ENCODE results near the gene ODF4. TPM values are rescaled to one million over a fixed set of nuclear protein-coding genes. Genes with fewer than 3 reads are reported as not detected.

The ODF4 gene
- total and polyA plus RNA-seq, 4 donors = not detected

DNA sequence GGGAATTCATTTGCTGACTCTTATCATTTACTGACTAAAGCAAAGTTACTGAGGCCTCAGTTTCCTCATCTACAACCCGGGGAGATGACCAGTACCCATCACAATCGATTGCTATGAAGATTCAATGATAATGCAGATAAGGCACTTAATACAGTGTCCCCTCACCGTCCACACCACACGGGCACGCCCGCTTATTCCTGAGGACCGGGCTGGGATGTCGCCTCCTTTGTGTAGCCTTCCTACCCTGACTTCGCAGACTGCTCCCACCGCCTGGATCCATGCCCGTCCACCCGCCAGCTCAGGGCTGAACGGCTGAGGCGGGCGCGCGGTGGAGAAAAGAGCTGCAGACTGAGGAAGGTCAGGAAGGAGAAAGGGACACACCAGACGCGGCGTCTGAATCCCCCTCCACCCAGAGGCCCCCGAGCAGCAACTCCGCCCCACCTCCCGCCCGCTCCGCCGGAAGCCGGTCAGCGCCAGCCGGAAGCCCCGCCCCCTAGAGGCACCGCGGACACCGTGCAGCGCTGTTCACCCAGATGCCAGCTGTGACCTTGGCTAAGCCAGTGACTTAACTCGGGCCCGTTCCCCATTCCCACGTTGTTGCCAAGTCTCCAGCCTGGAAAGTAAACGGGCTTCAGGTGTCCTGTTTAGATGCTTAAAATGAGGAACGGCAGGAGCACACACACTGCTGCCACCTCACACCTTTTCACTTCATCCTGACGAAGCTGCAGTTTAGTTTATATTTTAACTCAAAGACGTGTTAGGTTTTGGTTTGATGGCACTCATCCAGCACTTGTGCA, 36.8 kb downstream of the ODF4 start, which contains the start of gene KRABD2:
TSS of gene KRABD2 (minus strand) at position 434 of the 797 bp plus-strand sequence.
- Histone ChIP-seq H3K27me3 (ENCODE audit: control insufficient read depth in 4 of 4, insufficient read depth in 4 of 4, low read length in 3 of 4) (no peaks in the 10 kb centered on the region), H3K4me3 (ENCODE audit: low read depth in 1 of 3, low read length in 3 of 3) (peak within 1 kb of the TSS; percentile 74 to 92 (median 77)), H3K4me1 (ENCODE audit: control insufficient read depth in 4 of 4, insufficient read depth in 4 of 4, low read length in 3 of 4) (peaks cover 2 to 39% (median 31%) of the 10 kb centered on the region in 4 donors), H3K9ac (ENCODE audit: low read depth in 1 of 2, low read length in 2 of 2) (peak within 1 kb of the TSS; percentile 69 to 93), H3K27ac (ENCODE audit: low read depth in 1 of 2, low read length in 2 of 2) (peak within 1 kb of the TSS; percentile 44 to 74), H3K36me3 (ENCODE audit: control insufficient read depth in 4 of 4, insufficient read depth in 3 of 4, low read depth in 1 of 4, low read length in 3 of 4) (peaks cover 7 to 39% (median 32%) of the 10 kb centered on the region in 4 donors), H3K9me3 (ENCODE audit: control insufficient read depth in 4 of 4, low read length in 3 of 4) (no peaks in the 10 kb centered on the region)
- WGBS = under 1% methylated on average over 41 of the region's 41 CpGs
- peak; percentile 89 for DNase-seq (ENCODE audit: low spot score)
- TF ChIP-seq RAD21 (IDR thresholded peaks at IDR 0.05) = peak in 1 of 2 donors; percentile 63
- TF ChIP-seq, protein P1, sequence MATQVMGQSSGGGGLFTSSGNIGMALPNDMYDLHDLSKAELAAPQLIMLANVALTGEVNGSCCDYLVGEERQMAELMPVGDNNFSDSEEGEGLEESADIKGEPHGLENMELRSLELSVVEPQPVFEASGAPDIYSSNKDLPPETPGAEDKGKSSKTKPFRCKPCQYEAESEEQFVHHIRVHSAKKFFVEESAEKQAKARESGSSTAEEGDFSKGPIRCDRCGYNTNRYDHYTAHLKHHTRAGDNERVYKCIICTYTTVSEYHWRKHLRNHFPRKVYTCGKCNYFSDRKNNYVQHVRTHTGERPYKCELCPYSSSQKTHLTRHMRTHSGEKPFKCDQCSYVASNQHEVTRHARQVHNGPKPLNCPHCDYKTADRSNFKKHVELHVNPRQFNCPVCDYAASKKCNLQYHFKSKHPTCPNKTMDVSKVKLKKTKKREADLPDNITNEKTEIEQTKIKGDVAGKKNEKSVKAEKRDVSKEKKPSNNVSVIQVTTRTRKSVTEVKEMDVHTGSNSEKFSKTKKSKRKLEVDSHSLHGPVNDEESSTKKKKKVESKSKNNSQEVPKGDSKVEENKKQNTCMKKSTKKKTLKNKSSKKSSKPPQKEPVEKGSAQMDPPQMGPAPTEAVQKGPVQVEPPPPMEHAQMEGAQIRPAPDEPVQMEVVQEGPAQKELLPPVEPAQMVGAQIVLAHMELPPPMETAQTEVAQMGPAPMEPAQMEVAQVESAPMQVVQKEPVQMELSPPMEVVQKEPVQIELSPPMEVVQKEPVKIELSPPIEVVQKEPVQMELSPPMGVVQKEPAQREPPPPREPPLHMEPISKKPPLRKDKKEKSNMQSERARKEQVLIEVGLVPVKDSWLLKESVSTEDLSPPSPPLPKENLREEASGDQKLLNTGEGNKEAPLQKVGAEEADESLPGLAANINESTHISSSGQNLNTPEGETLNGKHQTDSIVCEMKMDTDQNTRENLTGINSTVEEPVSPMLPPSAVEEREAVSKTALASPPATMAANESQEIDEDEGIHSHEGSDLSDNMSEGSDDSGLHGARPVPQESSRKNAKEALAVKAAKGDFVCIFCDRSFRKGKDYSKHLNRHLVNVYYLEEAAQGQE (IDR thresholded peaks at IDR 0.05) = no peak
- peak; percentile 54 for TF ChIP-seq SP1 (IDR thresholded peaks at IDR 0.05)
- TF ChIP-seq RXRA (IDR thresholded peaks at IDR 0.05) = peak; percentile 39 to 41
- TF ChIP-seq JUND (IDR thresholded peaks at IDR 0.05) = peak in 1 of 2 donors; percentile 39
- TF ChIP-seq, protein P2, sequence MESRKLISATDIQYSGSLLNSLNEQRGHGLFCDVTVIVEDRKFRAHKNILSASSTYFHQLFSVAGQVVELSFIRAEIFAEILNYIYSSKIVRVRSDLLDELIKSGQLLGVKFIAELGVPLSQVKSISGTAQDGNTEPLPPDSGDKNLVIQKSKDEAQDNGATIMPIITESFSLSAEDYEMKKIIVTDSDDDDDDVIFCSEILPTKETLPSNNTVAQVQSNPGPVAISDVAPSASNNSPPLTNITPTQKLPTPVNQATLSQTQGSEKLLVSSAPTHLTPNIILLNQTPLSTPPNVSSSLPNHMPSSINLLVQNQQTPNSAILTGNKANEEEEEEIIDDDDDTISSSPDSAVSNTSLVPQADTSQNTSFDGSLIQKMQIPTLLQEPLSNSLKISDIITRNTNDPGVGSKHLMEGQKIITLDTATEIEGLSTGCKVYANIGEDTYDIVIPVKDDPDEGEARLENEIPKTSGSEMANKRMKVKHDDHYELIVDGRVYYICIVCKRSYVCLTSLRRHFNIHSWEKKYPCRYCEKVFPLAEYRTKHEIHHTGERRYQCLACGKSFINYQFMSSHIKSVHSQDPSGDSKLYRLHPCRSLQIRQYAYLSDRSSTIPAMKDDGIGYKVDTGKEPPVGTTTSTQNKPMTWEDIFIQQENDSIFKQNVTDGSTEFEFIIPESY (IDR thresholded peaks at IDR 0.05) = peak; percentile 70
- peak; percentile 52 for TF ChIP-seq FOXA1 (IDR thresholded peaks at IDR 0.05)
- TF ChIP-seq, protein P3, sequence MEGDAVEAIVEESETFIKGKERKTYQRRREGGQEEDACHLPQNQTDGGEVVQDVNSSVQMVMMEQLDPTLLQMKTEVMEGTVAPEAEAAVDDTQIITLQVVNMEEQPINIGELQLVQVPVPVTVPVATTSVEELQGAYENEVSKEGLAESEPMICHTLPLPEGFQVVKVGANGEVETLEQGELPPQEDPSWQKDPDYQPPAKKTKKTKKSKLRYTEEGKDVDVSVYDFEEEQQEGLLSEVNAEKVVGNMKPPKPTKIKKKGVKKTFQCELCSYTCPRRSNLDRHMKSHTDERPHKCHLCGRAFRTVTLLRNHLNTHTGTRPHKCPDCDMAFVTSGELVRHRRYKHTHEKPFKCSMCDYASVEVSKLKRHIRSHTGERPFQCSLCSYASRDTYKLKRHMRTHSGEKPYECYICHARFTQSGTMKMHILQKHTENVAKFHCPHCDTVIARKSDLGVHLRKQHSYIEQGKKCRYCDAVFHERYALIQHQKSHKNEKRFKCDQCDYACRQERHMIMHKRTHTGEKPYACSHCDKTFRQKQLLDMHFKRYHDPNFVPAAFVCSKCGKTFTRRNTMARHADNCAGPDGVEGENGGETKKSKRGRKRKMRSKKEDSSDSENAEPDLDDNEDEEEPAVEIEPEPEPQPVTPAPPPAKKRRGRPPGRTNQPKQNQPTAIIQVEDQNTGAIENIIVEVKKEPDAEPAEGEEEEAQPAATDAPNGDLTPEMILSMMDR (IDR thresholded peaks at IDR 0.05; ENCODE audit: low read depth, low read length, missing input control) = peak; percentile 54
- TF ChIP-seq TAF1 (conservative IDR thresholded peaks at IDR 0.05) = peak; percentile 62
- TF ChIP-seq GABPA (IDR thresholded peaks at IDR 0.05 in 1 of 2, conservative IDR thresholded peaks at IDR 0.05 in 1 of 2) = peak; percentile 89 to 97
- TF ChIP-seq HNF4A (conservative IDR thresholded peaks at IDR 0.05) = peak; percentile 20 to 31
- TF ChIP-seq NR2F2 (IDR thresholded peaks at IDR 0.05) = no peak
- no peak for TF ChIP-seq YY1 (IDR thresholded peaks at IDR 0.05)
- TF ChIP-seq MAX (IDR thresholded peaks at IDR 0.05) = peak; percentile 28

Measured in liver (tissue), 9 donors.